ENCODE measurements around the gene FGD1.

- TF ChIP-seq CTCF (IDR thresholded peaks at IDR 0.05) (no peak), EZH2 (IDR thresholded peaks at IDR 0.05) (no peak)
Measured at GRCh38 chrX:54496936-54497335, 902 bp upstream of the FGD1 start.

Data from neural progenitor cell (in vitro differentiated cells).